ENCODE results near the gene IL6ST.

GRCh38 chr5:55933377-55934114 is 61.2 kb downstream of the IL6ST start:
- TF ChIP-seq INSM2 (tag by site-specific recombination; IDR thresholded peaks at IDR 0.05) (no peak), ZNF549 (tag by site-specific recombination; IDR thresholded peaks at IDR 0.05) (no peak), CTCF (tag by site-specific recombination; IDR thresholded peaks at IDR 0.05) (no peak), ZNF596 (tag by site-specific recombination; IDR thresholded peaks at IDR 0.05) (no peak), BCL11A (tag by site-specific recombination; IDR thresholded peaks at IDR 0.05; ENCODE audit: low read depth) (no peak), OVOL3 (tag by site-specific recombination; IDR thresholded peaks at IDR 0.05) (no peak), ZNF624 (tag by site-specific recombination; IDR thresholded peaks at IDR 0.05) (no peak), ZBTB49 (tag by site-specific recombination; IDR thresholded peaks at IDR 0.05; ENCODE audit: low read depth) (no peak), SETDB1 (IDR thresholded peaks at IDR 0.05; ENCODE audit: insufficient read length, low read length) (no peak), ZNF660 (tag by site-specific recombination; IDR thresholded peaks at IDR 0.05) (no peak), ZNF416 (tag by site-specific recombination; IDR thresholded peaks at IDR 0.05) (no peak)

Data from HEK293 (cell line).